ENCODE data around the gene ROBO2.

ROBO2 gene

DNA sequence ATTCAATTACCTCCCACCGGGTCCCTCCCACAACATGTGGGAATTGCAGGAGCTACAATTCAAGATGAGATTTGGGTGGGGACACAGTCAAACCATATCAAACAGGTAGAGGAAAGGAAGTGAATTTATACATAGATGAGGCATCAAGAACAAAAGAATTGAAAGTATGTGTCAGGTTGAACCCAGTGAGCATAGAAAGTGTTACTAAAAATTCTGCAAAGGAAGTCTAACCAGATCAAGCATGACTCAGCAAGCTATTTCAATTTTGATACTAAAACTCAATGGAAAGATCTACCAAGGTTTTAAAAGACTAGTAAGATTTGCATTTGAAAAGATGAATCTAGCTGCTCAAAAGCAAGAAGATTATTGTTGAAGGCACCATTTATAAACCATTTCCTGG lies 323.0 kb downstream of the ROBO2 start:
- TF ChIP-seq, protein P1, sequence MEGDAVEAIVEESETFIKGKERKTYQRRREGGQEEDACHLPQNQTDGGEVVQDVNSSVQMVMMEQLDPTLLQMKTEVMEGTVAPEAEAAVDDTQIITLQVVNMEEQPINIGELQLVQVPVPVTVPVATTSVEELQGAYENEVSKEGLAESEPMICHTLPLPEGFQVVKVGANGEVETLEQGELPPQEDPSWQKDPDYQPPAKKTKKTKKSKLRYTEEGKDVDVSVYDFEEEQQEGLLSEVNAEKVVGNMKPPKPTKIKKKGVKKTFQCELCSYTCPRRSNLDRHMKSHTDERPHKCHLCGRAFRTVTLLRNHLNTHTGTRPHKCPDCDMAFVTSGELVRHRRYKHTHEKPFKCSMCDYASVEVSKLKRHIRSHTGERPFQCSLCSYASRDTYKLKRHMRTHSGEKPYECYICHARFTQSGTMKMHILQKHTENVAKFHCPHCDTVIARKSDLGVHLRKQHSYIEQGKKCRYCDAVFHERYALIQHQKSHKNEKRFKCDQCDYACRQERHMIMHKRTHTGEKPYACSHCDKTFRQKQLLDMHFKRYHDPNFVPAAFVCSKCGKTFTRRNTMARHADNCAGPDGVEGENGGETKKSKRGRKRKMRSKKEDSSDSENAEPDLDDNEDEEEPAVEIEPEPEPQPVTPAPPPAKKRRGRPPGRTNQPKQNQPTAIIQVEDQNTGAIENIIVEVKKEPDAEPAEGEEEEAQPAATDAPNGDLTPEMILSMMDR (IDR thresholded peaks at IDR 0.05; ENCODE audit: low read depth, low read length, missing control alignments), result no peak
- in situ Hi-C loops (cut with HindIII; ENCODE audit: low pct_ligation_motif_present, low sequenced_read_pairs), result no loop called here

DNA sequence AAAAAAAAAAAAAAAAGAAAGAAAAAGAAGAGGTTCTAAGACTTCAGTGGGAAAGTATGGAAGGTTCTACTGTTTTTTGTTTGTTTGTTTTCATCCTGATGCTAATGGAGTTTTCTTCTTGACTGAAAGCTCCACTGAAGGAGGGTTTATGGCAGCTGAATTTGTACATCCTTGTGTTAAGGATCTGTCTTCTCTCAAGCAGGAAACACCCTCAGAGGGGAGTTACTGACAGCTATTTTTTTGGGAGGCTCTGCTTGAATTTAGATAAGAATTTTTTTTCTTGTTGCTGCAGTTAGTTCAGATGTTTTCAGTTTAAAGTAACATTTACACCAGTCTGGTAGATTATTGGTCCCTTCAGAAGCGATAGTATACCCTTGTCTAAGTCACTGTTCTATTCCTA lies 325.3 kb downstream of the ROBO2 start:
- H3K27ac ChIP-seq, result no peak overlapping the region
- in situ Hi-C loops (cut with HindIII; ENCODE audit: low pct_ligation_motif_present, low sequenced_read_pairs), result no loop called here
- no peaks in the 10 kb centered on the region for H3K36me3 ChIP-seq (replicated peaks)
- no peak overlapping the region for H3K4me3 ChIP-seq (ENCODE audit: low read depth, low read length)
- TF ChIP-seq, protein P1 (IDR thresholded peaks at IDR 0.05; ENCODE audit: low read depth, low read length, missing control alignments), result no peak
- DNase-seq, result no peak
- H3K27me3 ChIP-seq (replicated peaks), result no peaks in the 10 kb centered on the region

More for the DNA sequence above, 323.0 kb downstream of the ROBO2 start:
- no peak overlapping the region for H3K4me3 ChIP-seq (ENCODE audit: low read depth, low read length)
- no peaks in the 10 kb centered on the region for H3K27me3 ChIP-seq (replicated peaks)
- no peak for DNase-seq
- no peak overlapping the region for H3K27ac ChIP-seq
- no peaks in the 10 kb centered on the region for H3K36me3 ChIP-seq (replicated peaks)

DNA sequence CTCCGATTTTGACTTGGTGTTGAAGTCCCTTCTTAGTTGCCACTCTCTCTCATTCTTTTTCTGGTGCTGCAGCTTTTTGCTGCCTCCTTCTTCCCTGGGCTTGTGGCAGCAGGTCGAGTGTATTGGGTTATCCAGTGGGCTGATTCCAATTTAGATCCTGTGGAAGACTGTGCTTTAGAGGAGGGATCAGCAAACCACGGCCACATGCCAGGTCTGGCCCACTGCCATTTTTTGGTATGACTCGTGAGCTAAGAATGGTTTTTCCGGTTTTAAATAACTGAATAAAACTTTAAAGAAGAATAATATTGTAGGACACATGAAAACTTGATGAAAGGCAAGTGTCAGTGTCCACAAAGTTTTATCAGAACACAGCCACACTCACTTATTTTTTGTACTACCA lies 330.5 kb downstream of the ROBO2 start:
- TF ChIP-seq, protein P1 (IDR thresholded peaks at IDR 0.05; ENCODE audit: low read depth, low read length, missing control alignments), result no peak
- no peak overlapping the region for H3K4me3 ChIP-seq (ENCODE audit: low read depth, low read length)
- DNase-seq, result peak; percentile 78
- no peaks in the 10 kb centered on the region for H3K36me3 ChIP-seq (replicated peaks)
- in situ Hi-C loops (cut with HindIII; ENCODE audit: low pct_ligation_motif_present, low sequenced_read_pairs), result no loop called here
- H3K27ac ChIP-seq, result no peak overlapping the region
- no peaks in the 10 kb centered on the region for H3K27me3 ChIP-seq (replicated peaks)

DNA sequence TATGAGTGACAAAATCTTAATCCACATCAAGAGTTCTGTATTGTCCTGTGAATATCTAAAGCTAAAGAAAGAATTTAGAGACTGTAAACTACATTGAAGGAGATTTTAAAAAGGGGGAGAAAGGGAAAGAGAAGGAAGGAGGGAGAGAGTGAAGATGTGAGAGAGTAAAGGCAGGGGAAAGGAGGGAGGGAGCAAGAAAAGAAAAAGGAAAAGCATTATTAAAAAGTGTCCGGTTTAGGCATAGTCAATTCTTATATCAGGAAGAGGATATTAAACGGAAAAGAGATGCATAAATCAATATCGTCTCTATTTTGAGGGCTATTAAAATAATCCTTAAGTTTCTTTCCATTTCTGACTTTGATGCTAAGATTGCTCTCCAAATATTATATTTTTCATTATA lies 332.1 kb downstream of the ROBO2 start:
- TF ChIP-seq, protein P1 (IDR thresholded peaks at IDR 0.05; ENCODE audit: low read depth, low read length, missing control alignments), result no peak
- in situ Hi-C loops (cut with HindIII; ENCODE audit: low pct_ligation_motif_present, low sequenced_read_pairs), result no loop called here
- no peak overlapping the region for H3K27ac ChIP-seq
- H3K27me3 ChIP-seq (replicated peaks), result no peaks in the 10 kb centered on the region
- H3K4me3 ChIP-seq (ENCODE audit: low read depth, low read length), result no peak overlapping the region
- no peaks in the 10 kb centered on the region for H3K36me3 ChIP-seq (replicated peaks)
- DNase-seq, result no peak

DNA sequence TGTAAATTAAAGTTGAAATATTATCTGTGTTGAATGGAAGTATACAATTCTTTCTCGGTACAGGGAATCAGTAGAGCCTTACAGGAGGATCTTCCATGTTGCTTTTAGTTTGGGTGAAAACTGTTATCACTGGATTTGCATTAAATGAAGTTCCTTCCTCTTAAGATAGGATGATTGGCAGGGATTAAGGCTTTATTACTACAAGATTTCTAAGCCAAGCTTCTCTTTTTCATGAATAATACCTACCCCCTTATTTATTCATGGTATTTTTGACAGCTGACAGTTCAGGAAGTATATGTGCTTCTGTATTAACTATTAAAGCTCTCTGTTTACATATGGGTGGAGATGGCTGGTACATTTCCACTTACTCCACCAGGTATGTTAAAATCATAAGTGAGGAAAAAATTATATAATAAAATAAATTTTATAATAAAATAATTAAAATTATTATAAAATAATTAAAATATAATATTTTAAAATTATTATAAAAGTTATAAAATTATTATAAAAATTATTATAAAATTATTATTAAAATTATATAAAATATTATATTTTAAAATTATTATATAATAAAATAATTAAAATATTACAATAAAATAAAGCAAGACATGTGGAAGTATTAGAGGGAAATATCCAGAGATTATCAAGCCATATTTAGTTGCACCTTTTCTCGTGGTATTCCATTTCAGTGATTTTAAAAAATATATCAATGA lies 332.9 kb downstream of the ROBO2 start:
- TF ChIP-seq, protein P1 (IDR thresholded peaks at IDR 0.05; ENCODE audit: low read depth, low read length, missing control alignments), result no peak
- Histone ChIP-seq H3K4me3 (ENCODE audit: low read depth, low read length) (no peak overlapping the region), H3K27ac (no peak overlapping the region), H3K27me3 (replicated peaks) (no peaks in the 10 kb centered on the region), H3K36me3 (replicated peaks) (no peaks in the 10 kb centered on the region)
- no peak for DNase-seq
- in situ Hi-C loops (cut with HindIII; ENCODE audit: low pct_ligation_motif_present, low sequenced_read_pairs), result no loop called here

DNA sequence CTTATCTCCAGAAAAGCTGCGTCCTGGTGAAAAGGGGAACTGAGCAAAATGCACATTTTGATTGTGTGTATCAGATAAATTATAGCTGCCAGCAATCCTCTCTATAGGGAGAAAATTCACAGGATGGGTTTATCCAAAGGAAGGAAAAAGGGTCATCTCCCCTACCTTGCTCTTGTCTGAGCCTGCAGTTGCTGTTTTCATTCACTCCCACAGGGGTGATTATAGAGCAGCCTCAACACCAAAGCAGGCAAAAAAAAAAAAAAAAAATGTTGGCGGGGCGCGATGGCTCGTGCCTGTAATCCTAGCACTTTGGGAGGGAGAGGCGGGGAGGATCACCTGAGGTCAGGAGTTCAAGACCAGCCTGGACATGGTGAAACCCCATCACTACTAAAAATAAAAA lies 333.7 kb downstream of the ROBO2 start:
- in situ Hi-C loops (cut with HindIII; ENCODE audit: low pct_ligation_motif_present, low sequenced_read_pairs), result no loop called here
- TF ChIP-seq, protein P1 (IDR thresholded peaks at IDR 0.05; ENCODE audit: low read depth, low read length, missing control alignments), result no peak

More for the DNA sequence above, 333.7 kb downstream of the ROBO2 start:
- no peak for DNase-seq
- Histone ChIP-seq H3K27me3 (replicated peaks) (no peaks in the 10 kb centered on the region), H3K4me3 (ENCODE audit: low read depth, low read length) (no peak overlapping the region), H3K27ac (no peak overlapping the region), H3K36me3 (replicated peaks) (no peaks in the 10 kb centered on the region)
